DMS53 (cell line): Measurements from ENCODE around the gene KCNIP2.

Experiments
- DNase-seq: peaks from one replicate; lab custom pipeline; 2025; lab: John Stamatoyannopoulos, UW

The KCNIP2 gene

DNA sequence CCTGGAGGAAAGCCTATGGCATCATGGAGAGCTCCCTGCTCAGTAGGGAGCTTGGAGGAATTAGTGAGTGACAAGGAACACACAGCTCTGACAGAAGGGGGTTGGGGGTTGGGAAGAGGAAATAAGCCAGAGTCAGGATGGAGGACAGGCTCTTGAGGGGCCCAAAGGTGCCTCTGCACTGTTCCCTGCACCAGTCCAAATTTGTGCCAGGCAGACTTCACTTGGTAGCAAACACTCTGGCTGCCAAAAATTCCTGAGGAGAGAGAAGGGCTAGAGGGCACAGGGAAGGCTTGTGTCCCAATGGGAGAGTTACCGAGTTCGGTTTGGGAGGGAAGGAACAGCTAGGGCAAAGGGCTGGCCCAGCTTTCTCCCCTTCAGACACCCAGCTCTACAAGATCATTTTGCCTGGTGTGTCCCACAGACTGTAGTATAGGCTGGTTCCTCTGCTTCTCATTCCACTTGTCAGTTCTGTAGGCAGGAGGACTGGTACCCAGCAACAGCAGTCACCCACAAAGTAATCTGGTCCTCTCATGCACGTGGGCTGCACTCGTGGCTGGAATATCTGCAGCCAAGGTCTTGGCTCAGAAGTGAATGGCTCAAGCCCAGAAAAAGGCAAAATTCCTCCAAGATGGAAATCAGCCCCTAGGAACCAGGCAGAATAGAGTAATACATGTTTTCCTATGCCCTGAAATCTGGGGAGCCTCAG is 8.0 kb upstream of the KCNIP2 start:
- DNase-seq = no peak

DNA sequence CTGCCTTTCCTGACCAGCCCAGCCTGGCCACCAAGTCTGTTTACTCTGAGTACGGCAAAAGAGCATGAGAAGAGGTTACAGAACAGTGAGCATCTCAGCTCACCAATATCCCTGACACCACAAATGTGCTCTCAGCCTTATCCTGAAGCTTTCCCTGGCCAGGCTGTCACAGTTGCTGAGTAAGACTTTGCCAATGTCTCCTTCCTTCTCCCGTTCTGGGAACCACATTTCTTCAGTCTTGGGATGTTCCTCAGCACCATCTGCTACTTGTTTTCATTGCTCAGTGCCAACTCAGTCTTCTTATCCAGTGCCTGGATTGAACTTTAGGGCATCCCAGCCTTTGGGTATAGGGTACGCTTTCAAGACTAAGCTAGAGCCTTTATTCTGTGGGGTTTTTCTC is 7.1 kb upstream of the KCNIP2 start:
- DNase-seq = no peak

DNA sequence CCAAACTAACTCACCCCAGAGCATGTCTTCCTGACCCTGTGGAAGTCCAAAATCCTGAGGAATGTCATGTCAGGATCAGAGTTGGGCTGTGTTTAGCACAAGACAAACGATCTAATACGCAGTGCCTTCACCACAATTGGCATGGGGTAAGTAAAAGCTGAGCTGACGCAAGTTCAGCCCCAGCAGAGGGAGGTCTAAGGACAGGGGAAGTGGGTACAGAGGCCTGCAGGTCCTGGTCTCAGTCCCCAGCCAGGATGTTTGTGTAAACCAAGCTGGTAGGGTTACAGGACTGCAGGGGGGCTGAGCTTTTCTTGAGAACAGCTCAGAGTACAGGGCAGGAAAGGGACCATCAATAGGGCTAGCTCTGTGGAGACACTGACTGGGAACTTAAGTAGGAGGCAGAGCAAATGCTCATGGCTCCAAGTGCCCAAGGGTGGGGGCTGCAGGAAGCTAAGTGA is 5.3 kb upstream of the KCNIP2 start:
- no peak for DNase-seq

DNA sequence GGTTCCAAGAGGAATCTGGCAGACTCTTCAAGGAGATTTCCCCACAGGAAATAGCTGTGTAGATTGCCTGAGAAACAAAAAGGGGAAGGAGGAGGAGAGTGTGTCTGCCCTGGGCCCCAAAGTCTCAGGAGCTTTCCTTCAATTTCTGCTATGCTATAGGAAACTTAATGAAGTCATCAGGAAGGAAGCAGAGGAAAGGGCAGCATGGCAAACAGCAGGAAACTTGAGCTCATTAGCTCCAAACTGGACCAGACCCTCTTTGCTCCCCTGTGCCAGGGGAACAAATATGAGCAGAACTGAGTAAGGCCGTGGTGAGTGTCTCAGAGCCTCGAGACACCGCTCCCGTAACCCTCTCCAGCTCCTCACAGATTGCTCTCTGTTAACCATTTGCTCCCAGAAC is 4.8 kb upstream of the KCNIP2 start:
- no peak for DNase-seq

- DNase-seq = no peak
Measured at GRCh38 chr10:101845893-101846292, 2.3 kb upstream of the KCNIP2 start.

- DNase-seq = no peak
Measured at GRCh38 chr10:101841826-101842225, 1.8 kb downstream of the KCNIP2 start.

DNA sequence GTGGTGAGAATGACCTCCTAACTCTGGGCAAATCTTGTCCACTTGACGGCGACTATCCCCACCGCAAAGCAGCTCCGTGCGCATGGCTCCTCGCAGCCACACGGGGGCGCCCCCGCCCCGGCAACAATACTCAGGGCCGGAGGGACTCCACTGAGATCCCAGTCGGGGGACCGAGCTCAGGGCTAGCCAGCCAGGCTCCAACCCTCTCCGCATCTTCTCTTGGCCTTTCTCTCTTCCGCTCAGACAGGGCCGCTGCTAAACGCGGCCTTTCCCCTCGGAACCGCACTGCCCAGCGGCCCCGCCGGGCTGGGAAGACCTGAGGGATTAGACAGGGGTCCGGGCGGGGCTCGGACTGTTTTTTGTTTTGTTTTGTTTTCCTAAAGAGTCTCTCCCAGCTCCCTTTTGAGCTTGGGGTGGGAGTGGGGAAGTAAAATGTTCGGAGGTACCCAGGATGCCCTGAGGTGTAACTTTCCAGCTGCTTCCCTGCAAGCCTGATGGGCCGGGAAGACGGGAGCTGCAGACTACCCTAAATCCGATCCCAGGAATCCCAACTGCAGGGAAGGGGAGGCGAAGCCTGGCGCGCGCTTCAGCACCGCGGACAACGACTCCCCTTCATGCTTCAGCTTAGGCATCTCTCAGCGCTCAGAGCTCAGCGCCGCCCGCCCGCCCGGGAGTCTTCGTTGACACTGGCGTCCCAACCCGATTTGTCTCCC is 2.7 kb downstream of the KCNIP2 start:
- DNase-seq = peak; percentile 91

DNA sequence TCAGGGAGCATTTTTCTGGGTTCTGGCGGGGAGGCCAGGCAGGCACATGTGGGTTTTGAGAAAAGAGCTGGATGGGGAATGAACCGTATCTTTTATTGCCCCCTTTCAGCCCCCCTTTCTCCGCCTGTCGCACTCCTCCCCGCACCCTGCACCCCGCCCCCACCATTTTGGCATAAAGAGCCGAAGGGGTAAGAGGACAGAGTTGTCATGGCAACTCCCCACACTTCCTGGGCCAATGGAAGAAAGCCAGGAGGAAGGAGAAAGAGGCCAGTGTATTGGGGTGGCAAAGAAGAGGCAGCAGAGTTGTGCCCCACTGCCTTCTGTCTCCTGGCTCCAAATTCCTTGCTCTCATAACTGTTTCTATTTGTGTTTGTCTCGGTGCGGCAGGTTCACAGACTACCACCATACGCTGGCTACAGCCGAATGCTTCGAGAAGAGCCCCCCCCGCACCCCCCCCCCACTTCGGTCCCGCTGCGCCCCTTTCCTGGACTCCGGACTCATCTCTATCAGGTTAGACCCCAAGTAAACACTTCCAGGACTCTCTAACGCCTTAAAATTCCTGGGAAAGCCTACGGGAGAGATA is 3.4 kb downstream of the KCNIP2 start:
- peak; percentile 50 for DNase-seq

GRCh38 chr10:101839416-101840063 is 4.1 kb downstream of the KCNIP2 start:
- peak; percentile 57 for DNase-seq

GRCh38 chr10:101839002-101839401 is 4.6 kb downstream of the KCNIP2 start:
- no peak for DNase-seq

DNA sequence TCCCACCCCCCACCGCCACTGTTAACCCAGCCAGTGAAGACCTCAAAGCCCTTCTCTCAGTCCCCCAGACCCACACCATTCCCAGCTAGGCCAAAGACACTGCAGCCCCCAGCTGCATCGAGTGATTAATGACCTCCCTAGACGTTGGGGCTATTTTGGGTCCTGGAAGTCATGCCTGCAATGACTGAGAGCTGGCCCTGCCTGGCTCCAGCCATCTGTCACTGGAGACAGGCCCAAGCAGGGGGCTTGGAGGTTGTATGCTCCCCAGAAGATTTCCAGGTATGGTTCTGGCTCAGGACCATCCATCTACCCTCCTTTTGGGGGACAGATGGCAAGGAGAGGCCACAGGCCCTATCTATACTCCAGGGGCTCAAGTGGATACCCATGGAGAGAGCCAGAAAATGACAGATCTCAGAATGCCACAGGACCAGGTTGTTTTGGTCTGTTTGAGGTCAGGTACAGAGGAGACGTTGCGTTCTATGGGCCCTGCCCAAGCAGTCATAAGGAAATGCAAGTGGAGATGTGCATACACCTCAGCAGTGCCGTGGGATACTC is 5.1 kb downstream of the KCNIP2 start:
- DNase-seq = no peak

DNA sequence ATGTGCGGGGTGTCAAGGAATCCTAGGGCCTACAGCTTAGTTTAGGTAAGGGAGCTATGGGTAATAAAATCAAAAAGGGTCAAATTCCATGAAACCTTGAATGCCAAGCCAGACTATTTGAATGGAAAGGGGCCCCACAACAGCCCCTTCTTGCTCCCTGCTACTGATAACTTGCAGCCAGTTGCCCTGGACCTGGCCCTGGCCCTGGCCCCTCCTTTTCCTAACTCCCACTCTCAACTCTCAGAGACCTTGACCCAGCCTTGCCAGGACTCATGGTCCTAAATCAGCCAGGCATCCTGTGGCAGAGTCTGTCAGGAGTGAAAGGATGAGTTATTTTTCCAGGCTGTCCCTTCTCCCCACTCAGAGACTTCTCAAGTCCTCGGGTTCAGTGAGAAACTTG is 5.9 kb downstream of the KCNIP2 start:
- no peak for DNase-seq

GRCh38 chr10:101835362-101835761 is 8.2 kb downstream of the KCNIP2 start:
- DNase-seq = no peak

- no peak for DNase-seq
Measured at GRCh38 chr10:101834341-101834740, 9.3 kb downstream of the KCNIP2 start.

DNA sequence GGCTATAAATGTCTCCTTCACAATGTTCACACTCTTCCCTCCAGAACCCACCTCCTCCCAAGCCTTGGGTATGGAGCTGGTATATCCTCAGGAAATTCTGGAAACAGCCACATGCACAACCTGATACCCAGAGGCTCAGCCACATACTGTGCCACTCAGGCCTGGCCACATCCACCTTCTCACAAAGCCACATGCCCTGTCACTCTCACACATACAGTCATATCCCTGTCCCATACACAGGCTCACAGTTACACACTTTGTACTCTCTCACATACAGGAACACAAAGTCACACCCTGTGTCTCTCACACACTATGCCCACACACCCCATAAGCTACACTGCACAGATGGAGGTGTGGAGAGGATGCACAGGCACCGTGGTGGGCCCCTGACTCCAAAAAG is 10.1 kb downstream of the KCNIP2 start:
- no peak for DNase-seq

DNA sequence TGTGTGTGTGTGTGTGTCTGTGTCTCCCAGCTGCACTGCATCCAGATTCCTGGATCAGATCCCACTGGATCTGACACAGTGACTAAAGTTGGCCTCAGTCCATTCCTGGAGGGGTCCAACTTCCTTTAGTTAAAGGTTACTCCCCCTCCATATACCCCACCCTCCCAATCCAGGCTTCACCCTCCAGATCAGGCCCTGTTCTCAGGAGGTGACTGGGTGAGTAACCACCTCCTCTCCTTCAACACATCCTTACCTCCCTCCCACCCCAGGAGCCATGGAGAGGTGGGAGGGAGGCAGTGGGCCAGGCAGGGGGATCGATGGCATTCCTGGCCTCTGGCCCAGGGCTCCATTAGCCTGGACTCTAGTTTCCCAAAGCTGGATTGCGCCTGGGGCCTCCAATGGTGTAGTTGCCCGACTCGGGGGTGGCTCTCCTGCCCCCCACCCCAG is 11.3 kb downstream of the KCNIP2 start:
- DNase-seq = no peak

GRCh38 chr10:101831169-101831811 is 12.3 kb downstream of the KCNIP2 start:
- DNase-seq = peak; percentile 55

DNA sequence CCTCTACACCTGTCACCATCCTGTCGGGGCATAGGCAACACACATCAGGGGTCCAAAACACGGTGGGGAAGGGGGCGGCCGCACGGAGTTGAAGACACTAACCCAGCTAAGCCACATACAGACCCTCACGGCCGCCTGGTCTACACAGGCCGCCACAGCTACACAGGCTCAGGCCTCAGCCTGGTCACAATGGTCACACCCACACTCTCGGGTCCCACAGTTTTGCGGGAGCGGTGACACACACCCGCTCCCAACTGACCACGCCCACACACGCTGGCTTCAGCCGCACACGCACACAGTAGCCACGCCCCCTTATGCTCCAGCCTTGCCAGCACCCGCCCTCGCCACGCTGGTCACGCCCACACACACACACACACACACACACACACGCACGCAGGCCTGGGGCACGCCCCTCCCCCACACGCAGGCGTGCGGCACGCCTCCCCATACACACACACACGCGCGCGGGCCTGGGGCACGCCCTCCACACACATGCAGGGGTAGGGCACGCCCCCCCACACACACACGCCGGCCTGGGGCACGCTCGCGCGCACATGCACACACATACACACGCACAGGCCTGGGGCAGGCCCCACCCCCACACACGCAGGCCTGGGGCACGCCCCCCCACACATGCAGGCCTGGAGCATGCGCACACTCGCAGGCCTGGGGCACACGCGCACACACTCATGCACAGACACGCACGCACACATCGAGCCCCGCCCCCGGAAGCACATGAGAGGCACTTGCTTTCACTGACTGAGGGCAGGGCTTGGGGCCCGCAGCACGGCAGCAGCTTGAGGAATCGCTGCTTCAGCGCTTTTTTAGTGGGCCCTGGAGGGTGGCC is 13.1 kb downstream of the KCNIP2 start:
- DNase-seq = peak; percentile 96

DNA sequence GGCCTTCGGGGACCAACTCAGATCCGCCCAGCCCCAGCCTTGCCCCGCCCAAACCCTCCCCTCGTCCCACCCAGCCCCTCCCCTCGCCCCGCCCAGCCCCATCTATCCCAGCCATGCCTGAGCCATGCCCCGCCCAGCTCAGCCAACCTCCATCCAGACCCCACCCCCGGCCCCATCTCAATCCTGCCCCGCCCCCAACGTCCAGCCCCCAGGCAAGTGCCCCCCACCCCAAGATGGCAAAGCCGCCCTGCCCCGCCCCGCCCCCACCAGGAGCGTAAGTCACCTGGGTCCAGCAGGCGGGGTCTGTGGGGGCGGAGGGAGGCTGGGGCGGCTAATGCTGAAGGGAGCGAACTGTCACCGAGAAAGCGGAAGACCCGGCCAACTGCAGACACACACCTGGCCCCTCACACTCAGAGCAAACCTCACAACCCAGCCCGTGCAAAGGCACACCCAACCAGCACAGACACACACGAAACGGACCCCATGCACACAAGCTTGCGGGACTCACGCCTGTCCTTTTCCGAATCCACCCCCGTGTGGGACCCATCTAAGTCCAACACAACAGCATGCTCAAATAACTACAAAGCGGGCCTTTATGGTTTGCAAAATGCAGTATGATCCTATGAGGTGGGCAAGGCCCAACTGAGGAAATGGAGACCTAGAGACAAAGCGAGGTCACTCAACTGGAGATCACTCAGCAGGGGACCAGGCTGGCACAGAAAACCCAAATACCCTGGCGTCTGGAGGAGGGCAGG is 13.9 kb downstream of the KCNIP2 start:
- peak; percentile 15 for DNase-seq
